HL-60/S4 (cell line): ENCODE data around the gene SLFNL1.

Experiments
- in situ Hi-C: fragments of 300-500 bp; cut with MboI; formaldehyde crosslinking; loops from 2 replicates; pipeline ENCODE4 v1.14.3; 2022; ENCODE audit warnings: low sequenced_read_pairs

Gene SLFNL1

DNA sequence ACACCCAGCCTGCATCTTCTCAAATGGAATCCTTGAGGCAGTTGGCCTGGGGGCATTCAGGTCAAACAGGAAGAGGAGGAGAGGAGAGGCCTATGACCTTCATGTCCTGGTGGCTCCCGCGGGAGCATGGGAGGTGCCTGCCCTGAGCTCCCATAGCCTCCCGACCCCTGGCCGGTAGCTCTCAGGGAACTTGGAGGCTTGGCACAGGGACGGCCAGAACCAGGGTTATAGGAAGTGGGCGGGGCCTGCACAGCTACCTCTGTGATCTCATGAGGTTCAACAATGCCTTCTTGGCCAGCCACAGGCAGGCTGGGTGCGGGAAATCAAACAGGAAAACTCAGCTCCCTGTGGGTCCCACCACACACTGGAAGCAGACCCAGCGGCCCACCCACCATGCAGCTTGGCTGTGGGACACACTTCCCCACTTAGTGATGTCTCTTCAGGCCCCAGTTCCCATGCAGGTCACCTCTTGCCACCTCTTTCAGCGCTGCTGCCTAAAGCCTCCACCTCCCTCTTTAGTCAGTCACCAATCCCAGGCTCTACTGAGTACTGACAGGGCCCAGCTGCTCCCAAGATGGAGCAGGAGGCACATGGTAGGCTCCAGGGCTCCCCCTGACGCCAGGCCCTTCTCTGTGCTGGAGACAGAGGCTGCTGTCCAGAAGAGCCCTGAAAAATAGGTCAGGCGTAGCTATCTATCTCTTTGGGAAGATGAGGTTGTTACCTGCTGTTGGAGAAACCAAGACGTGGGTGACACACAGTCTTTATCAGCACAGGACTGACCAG, at the start of gene SLFNL1:
Gene SLFNL1 (minus strand): TSS at position 200 of the 783 bp plus-strand sequence. CDS start 1,065 bp downstream, outside the sequence.
- in situ Hi-C loops, result no loop called here

DNA sequence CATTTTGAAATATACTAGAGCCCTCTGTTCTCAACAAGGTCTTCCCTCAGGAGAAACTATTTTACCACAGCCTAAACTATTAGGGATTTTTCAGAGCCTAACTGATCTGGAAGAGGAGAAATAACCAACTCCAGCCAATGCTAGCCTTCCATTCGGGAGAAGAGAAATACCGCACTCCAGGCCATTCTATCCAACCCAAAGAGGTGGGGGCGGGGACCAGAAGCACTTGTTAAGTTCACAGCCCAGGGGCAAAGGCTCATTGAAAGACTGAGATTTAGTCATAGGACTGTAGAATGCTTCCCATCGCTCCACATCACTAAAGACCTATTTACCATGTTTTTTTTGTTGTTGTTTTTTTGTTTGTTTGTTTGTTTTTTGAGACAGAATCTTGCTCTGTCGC, 35.4 kb upstream of the SLFNL1 start:
- in situ Hi-C loops, result no loop called here

DNA sequence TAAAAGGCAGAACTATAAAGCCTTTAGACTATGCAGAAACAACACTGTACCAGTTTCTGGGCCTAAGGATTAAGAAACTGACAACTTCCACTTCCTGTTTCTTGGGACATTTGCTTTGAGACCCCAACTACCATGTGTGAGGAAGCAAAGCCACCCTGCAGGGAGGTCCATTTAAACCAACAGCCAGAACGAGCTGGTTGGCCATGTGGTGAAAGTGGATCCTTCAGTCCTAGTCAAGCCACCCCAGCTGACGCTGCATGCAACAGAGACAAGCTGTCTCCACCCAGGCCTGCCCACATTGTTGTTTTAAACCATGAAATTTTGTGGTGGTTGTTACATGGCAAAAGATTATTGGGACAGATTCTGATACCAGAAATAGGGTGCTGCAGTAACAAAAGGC, 31.8 kb upstream of the SLFNL1 start:
- in situ Hi-C loops, result no loop called here

DNA sequence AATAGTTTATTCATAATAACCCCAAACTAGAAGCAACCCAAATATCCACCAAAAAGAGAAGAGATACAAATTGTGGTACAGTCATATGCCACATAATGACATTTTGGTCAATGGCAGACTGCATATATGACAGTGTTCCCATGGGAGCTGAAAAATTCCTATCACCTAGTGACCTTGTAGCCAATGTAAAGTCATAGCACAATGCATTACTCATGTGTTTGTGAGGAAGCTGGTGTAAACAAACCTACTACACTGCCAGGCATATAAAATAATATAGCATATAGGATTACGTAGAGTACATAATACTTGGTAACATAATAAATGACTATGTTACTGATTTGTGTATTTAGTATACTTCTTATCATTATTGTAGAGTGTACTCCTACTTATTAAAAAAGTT, 29.5 kb upstream of the SLFNL1 start:
- in situ Hi-C loops, result no loop called here

DNA sequence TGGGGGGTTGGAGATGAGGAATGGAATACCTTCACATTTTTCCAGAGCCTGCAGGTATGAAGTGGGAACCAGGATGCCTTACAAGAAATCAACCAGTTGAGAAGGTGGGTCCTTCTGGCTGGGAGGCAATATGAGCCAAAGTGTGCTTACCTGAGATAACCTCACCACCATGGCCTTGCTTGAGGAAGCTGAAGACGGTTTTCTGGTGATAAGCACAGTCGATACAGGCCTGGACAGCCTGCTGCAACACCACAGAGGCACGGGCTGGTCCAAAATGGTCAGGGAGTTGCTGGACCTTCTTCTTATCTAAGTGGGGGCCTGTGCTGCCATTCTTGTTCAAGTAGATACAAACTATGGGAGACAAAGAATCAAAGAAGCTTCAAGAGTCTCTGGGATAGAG, 27.0 kb upstream of the SLFNL1 start:
- in situ Hi-C loops, result loop anchor here (25.0 kb wide), 1 partner anchor 389 kb away; no protein-coding TSS in a partner anchor

DNA sequence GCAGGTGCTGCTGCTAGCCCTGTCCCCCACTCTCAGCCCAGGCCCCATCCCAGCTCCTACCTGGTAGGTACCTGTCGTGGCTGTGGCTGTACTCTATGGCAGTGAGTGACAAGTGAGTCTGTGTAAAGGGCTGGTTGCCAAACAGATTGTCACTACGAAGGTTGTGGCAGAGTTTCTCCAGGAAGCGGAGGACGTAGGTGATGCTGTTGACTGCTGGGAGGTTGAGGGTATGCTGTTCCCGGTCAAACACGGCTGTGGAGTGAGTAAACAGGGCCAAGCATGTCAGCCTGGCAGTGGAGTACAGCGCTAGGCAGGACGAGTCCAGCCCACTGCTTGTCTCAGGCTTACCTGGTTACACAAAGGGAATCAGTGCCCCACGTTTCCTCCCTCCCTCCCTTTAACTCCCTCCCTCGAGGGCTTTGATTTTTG, 24.8 kb upstream of the SLFNL1 start:
- in situ Hi-C loops, result loop anchor here (25.0 kb wide), 1 partner anchor 391 kb away; no protein-coding TSS in a partner anchor

DNA sequence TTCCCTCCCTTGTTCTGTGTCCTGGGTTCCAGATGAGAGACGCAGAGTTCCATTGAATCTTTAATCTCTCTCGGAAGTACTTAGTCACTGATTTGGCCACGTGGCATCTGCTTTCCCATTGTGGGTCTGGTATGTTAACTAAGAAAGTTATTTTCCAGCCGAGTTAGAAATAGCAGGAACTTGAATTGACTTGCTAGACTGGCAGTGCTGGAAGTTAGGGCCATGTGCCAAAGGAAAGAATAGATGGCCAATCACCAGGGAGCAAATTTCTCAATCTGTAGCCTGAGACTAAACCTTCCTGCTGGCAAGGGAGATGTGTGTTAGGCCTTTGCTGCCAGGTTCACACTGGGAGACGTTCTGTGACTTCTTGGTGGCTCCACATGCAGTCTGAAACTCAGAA, 24.2 kb upstream of the SLFNL1 start:
- in situ Hi-C loops, result loop anchor here (25.0 kb wide), 1 partner anchor 392 kb away; no protein-coding TSS in a partner anchor

DNA sequence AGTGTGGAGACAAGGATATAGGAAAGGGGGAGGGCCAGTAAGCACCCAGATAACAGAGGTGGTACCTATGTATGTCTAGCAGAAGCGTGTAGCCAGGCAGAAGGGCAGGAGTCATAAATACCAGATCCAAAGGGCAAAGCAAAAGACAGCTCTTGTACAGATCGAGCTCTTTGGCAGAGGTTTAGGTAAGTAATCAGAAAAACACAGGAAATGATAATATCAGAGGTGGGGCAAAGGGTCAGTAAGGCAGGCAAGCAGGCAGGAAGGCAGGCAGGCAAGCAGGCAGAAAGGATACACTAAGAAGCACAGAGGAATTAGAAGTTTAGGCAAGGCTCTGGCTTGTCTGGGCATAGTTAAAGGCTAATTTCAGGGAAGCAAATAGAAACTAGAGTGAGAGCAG, 22.7 kb upstream of the SLFNL1 start:
- in situ Hi-C loops, result loop anchor here (25.0 kb wide), 1 partner anchor 393 kb away; no protein-coding TSS in a partner anchor

DNA sequence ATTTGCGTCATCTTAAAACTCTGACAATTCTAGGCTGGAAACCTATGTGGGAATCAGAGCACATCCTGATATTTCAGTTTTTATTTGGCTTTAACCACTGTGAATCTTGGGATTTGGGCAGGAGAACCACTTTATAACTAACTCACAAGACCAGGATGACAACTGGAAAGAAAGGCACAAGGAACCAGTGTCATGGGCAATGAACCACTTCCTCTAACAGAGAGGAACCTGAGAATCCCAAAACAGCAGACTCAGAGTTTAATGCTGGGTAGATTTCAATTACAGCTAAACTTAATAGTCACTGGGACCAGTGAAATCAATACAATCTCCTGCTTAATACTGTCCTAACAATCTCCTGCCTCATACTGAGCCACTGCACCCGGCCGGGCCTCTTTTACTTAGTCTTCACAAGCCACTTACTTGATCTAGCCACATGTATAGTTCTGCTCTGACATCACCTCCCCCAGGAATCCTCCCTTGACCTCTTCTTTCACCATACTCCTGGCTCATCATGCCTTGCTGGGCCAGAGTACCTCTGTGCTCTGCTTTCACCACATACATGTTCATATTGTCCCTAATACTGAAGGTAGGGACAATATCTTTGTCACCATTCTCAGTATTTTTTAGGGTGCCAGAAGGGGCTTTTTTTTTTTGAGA, 20.2 kb upstream of the SLFNL1 start:
- in situ Hi-C loops, result loop anchor here (25.0 kb wide), 1 partner anchor 396 kb away; no protein-coding TSS in a partner anchor

DNA sequence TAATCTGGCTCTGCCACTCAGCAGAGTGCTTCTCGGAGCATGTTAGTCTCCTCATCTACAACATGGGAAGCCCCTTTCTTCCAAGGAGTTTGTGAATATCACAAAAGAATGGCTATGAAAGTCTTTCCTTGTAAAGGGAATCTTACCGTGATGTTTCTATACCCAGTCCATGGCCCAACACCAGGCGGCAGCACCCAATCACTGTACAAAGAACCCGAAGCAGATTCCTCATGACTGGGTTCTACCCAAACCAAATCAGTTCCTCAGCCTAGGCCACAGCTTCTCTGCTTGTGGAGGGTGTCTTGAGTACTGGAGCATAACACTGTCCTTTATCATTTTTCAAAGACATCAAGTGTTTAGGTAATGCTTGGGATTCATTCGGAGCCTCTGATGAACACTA, 16.6 kb upstream of the SLFNL1 start:
- in situ Hi-C loops, result loop anchor here (25.0 kb wide), 1 partner anchor 399 kb away; no protein-coding TSS in a partner anchor

DNA sequence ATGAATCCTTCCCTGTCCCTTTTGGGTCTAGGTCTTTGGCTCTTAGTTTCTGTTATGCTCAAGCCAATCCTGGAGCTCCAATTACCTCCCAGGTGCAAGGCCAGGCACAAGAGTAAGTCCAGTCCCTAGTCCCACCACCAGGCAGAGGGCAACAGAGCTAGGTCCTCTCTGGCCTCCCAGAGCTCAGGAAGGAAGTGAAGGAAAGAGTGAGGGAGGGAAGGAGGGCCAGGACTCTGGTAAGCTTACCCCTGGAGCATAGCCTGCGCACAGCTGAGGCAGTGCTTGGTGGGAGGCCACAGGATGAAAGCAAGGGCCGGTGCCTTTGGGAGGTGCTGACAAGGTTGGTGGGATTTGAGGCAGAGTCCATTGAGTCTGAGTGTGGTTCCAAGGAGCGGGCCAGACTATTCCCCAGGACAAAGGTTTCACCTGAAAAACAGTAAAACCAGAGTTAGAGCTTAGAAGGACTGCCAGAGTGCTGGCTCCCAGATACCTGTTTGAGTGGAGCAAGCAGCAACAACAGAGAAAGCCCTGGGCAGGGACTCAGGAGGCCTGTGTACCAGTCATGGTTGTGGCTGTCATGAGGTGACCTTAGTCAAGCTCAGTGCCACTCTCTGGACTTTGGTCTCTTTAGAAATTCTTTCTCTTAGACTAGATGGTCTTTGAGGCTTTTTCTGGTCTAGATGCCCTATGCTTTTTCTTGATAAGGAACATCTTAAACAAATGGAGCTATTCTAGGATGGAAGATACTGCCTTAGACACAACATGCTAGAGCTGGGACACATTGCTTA, 15.8 kb upstream of the SLFNL1 start:
- in situ Hi-C loops, result loop anchor here (25.0 kb wide), 1 partner anchor 400 kb away; no protein-coding TSS in a partner anchor

DNA sequence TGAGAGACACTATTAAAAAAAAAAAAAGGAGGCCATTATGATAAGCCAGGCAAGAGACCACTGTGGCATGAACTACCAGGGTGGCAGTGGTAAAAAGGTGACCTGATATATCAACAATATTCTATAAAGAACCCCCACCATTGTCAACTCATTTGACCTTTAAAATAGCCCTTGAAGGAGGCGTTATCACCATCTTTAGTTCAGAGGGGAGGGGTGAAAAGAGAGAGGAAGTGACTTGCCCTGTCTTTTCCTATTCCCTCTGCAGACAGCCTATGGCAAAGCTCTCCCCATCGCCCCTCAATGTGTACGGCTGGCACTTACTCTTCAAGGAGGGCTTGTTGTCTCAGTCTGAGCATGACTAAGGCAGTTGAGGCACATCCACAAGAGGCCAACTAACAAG, 11.7 kb upstream of the SLFNL1 start:
- in situ Hi-C loops, result loop anchor here (25.0 kb wide), 1 partner anchor 404 kb away; no protein-coding TSS in a partner anchor

DNA sequence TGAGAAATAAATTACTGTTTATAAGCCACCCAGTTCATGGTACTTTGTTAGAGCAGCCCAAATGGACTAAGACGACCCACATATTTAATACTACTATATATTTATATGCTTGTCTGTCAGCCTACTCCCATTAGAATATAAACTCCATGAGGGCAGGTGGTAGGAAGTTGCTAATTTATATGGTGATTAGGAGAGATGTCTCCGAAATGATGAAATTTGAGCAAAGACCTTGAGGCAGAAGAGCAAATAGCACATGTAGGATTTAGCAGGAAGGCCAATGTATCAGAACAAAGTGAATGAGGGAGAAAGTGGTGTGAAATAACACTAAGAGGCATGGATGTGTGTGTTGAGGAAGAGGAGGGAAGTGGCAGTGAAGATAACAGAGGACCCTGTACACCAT, 10.6 kb upstream of the SLFNL1 start:
- in situ Hi-C loops, result loop anchor here (25.0 kb wide), 1 partner anchor 405 kb away; no protein-coding TSS in a partner anchor

DNA sequence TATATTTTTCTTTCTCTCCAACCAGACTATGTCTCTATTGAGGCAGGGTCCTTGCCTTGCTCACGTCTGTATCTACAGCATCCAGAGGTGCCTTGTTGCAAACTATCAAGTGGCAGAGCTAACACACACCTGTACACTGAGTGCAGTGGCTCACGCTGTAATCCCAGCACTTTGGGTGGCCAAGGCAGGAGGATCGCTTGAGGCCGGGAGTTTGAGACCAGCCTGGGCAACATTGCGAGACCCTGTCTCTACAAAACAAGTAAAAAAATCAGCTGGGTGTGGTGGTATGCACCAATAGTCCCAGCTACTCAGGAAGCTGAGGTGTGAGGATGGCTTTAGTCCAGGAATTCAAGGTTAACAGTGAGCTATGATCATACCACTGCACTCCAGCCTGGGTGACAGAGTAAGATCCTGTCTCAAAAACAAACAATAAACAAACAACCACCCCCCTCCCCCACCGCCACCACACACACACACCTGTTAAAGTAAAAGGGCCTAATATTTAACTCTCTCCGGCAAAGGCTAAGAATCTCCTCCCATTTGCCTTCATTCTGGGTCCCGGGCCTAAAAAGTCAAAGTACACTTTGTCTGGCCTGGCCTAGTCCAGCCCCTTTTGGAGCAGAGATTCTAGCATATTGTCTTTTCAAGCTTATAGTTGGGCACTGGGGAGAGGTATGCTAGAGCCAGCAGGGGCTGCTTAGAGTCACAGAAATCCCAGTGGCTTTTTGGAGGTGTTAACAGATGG, 9.5 kb upstream of the SLFNL1 start:
- in situ Hi-C loops, result loop anchor here (25.0 kb wide), 1 partner anchor 406 kb away; no protein-coding TSS in a partner anchor

DNA sequence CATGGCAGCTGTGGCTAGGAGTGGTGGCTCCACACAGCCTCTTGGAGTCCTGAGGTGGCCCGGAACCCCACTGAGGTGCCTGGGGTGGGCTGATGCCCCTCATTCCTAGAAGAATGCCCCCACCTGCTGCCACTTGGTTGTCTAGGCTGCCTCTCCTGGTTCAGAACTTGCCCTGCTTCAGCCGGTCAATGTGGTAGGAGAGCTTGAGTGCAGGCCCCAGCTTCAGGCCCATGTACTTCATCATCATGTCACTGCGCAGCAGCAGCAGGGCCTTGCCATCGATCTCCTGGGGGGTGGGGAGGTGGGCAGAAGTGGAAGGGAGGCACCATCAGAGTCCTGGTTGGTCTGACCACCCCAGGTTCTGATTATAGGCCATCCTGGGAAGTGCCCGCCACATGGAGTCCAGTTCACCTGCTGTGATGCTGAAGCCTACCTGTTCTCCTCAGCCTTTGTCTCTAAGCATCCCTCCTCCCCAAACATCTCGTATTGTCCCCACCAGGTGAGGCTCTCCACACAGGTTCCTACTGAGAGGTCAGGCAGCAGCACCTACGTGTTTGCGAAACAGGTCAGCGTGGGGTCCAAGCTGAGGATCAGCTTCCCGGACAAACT, 6.6 kb upstream of the SLFNL1 start:
- in situ Hi-C loops, result loop anchor here (25.0 kb wide), 1 partner anchor 409 kb away; no protein-coding TSS in a partner anchor

DNA sequence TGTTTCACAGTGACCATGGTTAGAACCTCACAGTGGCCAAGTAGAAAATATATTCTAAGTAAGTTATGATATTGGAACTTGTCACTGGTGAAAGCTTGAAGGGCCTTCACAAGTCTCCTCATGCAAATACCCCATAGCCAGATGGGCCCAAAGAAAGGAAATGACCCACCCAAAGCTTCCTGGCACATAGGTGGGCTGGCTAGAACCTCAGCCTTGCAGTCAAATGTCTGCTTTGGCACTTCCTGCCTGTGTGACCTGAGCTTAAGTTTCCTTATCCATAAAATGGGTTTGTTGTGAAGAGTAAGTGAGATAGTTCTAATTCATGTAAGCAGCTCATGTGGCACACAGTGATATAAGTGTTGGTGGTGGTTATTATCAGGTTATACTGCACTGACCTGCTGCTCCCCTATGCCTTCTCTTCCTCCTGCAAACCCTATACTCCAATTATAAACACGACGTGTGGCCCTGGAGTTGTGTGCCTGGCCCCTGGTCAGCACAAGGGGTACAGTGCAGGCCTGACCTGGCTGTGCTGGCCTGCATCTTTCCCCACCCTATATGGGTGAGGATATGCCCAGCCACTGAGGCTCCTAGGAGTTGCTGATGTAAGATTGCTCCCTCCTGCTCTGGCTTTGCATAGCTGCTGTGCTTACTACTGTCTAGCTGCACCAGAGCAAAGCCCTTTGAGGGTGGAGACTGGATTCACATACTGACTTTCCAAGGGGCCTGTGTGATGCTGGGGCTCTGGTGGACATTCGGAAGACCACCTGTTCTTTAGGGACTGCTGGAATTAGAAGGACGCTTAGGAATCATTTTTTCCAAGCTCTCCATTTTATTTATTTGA, 4.7 kb upstream of the SLFNL1 start:
- in situ Hi-C loops, result loop anchor here (25.0 kb wide), 1 partner anchor 411 kb away; no protein-coding TSS in a partner anchor

DNA sequence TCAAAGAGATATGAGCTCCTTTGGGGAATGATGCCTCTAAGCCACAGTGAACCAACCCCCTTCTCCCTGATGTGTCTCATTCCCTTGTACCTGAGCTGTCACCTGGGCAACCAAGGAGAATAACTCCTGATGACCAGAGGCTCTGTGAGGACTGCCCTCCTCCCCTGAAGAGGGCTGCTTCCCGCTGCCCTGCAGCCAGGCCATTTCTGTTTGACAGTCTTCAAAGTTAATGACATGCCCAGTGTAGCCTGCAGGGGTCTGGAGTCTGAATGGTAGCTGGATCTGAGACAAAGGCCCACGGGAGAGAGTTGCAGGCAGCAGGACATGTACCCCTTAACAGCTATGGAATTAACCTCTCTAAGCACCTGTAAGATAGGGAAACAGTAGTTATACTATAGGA, 3.4 kb upstream of the SLFNL1 start:
- in situ Hi-C loops, result loop anchor here (25.0 kb wide), 1 partner anchor 412 kb away; no protein-coding TSS in a partner anchor

DNA sequence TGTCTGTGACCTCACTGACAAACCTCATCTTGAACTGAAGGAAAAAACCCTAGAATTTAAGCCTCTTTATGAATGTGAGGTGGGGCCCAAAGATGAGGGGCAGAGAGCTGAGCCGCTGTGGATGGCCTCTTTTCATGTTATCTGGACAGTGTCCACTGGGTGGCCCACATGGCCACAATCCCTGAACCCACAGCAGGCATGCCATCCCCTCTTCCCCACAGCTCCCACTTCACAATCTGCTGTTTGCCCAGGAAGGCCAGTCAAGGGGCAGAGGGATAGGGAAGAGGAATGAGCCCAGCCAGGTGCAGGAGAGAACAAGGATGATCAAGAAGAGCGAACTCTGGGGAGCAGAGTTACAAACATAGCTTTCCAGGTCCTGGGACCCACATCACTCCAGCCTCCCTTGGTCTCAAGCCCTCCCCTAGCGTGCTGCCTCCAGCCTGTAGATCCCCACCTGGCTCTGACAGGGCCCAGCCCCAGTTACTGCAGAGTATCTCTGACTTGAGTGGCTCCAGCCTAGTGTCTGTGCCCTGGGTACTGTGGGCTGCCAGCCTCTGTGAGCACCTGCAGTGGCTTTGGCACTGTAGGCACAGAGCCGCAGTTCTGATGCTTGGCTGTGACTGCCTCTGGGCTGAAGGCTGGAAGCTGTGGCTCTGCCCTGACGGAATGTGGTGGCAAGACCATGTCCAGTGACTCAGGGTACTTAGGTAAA, 1.9 kb upstream of the SLFNL1 start:
- in situ Hi-C loops, result no loop called here
